B cell (primary cell): ENCODE data around the gene WDR70.
"Not testable (repeated sequence)": the region's sequence is repeated elsewhere in the genome, so short reads cannot be mapped to it uniquely, and the experiment has no call there.

ENCODE experiments used
- EZH2 ChIP-seq: IDR thresholded peaks from 2 replicates; pipeline ENCODE4 v1.6.1; 2012; ENCODE audit warnings: borderline replicate concordance, low read depth, mild to moderate bottlenecking, moderate library complexity, low read length; ENCODE audit not compliant: insufficient read depth, poor library complexity, severe bottlenecking
- TF ChIP-seq, protein P1 (sequence below): fragments of 200-600 bp; IDR thresholded peaks from one replicate; pipeline ENCODE4 v1.8.0; 2022; ENCODE audit warnings: antibody characterized with exemption, mild to moderate bottlenecking

DNA sequence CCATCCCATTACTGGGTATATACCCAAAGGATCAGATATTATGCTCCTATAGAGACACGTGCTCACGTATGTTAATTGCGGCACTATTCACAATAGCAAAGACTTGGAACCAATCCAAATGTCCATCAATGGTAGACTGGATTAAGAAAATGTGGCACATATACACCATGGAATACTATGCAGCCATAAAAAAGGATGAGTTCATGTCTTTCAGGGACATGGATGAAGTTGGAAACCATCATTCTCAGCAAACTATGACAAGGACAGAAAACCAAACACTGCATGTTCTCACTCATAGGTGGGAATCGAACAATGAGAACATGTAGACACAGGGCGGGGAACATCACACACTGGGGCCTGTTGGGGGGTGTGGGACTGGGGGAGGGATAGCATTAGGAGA is 315.2 kb downstream of the WDR70 start:
- TF ChIP-seq, protein P1, sequence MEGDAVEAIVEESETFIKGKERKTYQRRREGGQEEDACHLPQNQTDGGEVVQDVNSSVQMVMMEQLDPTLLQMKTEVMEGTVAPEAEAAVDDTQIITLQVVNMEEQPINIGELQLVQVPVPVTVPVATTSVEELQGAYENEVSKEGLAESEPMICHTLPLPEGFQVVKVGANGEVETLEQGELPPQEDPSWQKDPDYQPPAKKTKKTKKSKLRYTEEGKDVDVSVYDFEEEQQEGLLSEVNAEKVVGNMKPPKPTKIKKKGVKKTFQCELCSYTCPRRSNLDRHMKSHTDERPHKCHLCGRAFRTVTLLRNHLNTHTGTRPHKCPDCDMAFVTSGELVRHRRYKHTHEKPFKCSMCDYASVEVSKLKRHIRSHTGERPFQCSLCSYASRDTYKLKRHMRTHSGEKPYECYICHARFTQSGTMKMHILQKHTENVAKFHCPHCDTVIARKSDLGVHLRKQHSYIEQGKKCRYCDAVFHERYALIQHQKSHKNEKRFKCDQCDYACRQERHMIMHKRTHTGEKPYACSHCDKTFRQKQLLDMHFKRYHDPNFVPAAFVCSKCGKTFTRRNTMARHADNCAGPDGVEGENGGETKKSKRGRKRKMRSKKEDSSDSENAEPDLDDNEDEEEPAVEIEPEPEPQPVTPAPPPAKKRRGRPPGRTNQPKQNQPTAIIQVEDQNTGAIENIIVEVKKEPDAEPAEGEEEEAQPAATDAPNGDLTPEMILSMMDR = not testable (repeated sequence)
- TF ChIP-seq EZH2 = not testable (repeated sequence)
